ACHN (cell line): ENCODE measurements around the gene TCEAL4.
"Not testable (repeated sequence)": the region's sequence is repeated elsewhere in the genome, so short reads cannot be mapped to it uniquely, and the experiment has no call there.

ENCODE experiments used
- DNase-seq: peaks from one replicate; pipeline ENCODE4 v3.0.0-alpha.2; 2015
- in situ Hi-C: cut with HindIII; loops from 2 replicates; pipeline ENCODE4 v1.10.0; 2017; ENCODE audit warnings: low sequenced_read_pairs, low pct_ligation_motif_present, low pct_unique_long_range_greater_than_20kb

The TCEAL4 gene

DNA sequence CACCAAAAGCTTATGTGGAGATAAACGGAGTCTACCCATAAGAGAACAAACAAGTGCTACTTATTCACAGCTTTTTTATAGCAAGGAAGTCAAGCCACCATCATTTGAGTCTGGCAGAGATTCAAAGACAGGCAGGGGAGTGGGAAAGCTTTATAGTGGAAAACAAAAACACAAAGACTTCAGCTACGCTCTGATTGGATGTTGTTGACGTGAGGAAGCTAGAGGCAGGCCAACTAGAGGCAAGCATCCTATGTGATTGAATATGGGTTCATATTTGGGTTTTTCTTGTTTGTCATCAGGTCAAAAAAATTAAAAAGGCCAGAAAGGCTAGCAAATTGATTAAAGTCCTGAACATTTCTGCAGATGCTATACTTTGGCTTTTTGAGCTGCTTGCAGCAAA lies 719 bp upstream of the TCEAL4 start:
- DNase-seq: peak; percentile 1

DNA sequence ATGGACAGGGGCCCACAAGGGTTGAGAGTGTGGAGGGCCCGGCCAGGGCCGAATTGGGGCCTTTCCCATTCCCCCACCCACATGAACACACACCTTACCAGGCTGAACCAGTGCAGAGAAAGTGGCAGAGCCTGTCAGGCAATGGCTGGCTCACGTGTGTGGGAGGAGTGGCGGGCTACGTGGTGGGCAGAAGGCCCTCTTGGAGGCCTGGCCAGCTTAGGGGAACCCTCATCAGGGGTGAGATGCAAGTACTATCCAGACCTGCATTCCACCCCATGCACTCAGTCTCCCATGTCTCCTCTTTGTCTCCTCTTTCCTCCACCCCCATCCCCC lies 965 bp downstream of the TCEAL4 start:
- no peak for DNase-seq
- in situ Hi-C loops: no loop called here

More for the DNA sequence above, 719 bp upstream of the TCEAL4 start:
- in situ Hi-C loops: no loop called here

DNA sequence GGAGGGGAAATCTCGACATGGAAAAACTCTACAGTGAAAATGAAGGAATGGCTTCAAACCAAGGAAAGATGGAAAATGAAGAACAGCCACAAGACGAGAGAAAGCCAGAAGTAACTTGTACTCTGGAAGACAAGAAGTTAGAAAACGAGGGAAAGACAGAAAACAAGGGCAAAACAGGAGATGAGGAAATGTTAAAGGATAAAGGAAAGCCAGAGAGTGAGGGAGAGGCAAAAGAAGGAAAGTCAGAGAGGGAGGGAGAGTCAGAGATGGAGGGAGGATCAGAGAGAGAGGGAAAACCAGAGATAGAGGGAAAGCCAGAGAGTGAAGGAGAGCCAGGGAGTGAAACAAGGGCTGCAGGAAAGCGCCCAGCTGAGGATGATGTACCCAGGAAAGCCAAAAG lies 1.3 kb downstream of the TCEAL4 start:
- in situ Hi-C loops: no loop called here
- no peak for DNase-seq

DNA sequence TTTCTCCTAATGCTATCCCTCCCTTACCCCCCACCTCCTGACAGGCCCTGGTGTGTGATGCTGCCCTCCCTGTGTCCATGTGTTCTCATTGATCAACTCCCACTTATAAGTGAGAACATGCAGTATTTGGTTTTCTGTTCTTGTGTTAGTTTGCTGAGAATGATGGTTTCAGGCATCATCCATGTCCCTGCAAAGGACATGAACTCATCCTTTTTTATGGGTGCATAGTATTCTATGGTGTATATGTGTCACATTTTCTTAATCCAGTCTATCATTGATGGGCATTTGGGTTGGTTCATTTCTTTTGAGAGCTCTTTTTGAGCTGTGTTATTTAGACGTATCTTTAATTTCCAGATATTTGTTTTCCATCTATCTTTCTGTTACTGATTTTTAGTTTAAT lies 7.0 kb downstream of the TCEAL4 start:
- DNase-seq, in situ Hi-C loops: not testable (repeated sequence)

DNA sequence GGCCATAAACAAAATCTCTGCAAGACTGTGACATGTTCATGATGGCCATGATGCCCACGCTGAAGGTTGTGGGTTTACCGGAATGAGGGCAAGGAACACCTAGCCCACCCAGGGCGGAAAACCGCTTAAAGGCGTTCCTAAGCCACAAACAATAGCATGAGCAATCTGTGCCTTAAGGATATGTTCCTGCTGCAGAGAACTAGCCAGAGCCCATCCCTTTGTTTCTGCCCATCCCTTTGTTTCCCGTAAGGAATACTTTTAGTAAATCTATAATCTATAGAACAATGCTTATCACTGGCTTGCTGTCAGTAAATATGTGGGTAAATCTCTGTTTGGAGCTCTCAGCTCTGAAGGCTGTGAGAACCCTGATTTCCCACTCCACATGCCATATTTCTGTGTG lies 9.9 kb downstream of the TCEAL4 start:
- in situ Hi-C loops, DNase-seq: not testable (repeated sequence)

DNA sequence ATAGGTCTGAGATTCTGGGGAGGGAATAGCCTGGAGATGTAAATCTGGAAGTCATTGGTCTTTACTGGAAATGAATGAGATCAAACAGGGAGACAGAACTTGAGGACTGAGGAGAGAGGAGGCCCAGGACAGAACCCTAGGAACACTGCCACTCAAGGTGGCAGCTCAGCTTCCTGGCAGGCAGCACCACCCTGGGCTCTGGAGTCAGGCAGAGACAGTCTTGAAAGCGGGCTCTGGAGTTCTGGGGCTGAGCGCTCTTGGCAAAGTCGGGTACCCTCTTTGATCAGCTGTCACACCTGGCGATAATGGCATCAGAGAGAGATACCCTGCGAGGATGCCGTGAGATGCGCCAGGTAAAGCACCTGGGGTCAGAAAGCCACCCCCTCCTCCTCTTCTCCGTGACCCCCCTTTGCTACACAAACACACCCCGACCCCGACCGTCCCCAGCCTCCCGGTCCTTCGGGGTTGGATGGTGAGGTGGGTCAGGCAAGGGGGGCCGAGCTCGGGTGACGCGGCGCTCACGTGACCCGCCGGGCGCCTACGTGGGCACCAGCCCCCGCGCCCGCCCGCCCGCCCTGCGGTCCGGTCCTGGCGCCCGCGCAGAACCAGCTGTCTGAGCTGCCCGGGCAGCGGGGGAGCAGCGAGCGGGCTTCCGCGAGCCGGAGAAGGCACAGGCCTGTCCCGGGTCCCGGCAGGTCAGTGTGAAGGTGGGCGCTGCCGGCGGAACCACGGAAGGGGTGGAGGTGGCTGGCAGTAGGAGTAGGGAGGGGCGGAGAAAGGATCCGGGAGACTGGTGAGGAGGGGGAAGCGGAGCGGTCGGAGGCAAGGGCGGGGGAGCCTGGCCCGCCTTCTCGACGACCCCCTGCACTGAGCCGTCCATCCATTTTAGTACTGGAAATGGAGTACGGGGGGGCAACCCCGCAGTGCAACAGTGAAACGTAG lies 22.3 kb downstream of the TCEAL4 start, which contains the start of gene TCEAL3:
TSS of gene TCEAL3 (plus strand) at position 600 of the 942 bp plus-strand sequence. CDS start 1,102 bp downstream, outside the sequence.
- DNase-seq: peak; percentile 31
- in situ Hi-C loops: no loop called here

DNA sequence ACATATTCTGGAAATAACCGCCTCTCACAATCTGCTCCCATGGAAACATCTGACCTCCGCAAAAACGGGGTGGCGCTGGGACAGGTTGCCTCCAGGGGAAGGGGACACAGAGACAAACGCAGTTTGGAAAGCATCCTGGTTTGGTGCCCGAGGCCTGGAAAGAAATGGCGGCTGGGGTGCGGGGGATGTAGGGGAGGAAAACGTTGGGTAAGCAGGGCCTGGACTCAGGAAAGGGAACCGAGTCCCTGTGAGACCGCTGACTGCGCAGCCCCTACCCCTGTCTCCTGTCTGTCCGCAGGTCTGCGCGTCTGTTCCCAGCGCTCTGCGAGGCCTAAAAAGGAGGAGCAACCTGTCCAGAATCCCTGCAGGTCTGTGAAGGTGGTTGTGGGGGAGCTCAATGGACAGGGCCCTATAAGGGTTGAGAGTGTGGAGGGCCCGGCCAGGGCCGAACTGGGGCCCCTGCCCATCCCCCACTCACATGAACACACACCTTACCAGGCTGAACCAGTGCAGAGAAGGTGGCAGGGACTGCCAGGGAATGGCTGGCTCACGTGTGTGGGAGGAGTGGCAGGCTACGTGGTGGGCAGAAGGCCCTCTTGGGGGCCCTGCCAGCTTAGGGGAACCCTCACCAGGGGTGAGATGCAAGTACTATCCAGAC lies 23.1 kb downstream of the TCEAL4 start:
- in situ Hi-C loops: no loop called here
- DNase-seq: no peak

DNA sequence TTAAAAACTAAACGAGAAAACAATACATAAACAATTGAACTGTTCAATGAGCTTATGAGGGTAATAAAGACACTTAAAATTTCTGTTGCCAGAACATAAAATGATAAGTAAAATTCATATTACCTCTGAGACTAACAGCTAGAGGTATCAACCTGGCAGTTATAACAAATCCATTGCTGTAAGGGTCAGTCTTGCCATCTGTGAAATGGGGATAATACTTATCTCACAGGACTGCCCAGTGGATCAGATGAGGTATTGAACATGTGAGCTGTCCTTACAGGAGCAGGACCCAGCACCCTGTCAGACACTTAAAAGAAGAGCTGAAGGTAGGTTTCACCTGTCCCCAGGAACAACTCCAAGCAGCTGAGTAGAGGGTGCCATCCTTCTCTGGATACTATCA lies 25.0 kb downstream of the TCEAL4 start:
- DNase-seq: no peak
- in situ Hi-C loops: no loop called here

DNA sequence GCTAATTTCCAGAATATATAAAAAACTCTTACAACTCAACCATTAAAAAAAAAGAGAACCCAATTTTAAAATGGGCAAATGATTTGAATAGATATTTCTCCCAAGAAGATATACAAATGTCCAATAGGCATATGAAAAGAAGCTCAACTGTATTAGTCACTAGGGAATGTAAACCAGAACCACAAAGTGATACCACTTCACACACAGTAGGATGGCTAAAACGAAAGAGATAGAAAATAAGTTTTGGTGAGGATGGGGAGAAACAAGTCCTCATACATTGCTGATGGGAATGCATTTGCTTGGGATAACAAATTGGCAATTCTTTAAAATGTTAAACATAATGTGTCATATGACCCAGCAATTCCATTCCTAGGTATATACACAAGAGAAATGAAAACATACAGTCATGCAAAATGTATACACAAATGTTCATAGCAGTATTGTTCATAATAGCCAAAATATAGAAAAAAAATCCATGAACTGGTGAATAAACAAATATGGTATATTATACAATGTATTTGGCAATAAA lies 28.1 kb downstream of the TCEAL4 start:
- in situ Hi-C loops: no loop called here
- no peak for DNase-seq

DNA sequence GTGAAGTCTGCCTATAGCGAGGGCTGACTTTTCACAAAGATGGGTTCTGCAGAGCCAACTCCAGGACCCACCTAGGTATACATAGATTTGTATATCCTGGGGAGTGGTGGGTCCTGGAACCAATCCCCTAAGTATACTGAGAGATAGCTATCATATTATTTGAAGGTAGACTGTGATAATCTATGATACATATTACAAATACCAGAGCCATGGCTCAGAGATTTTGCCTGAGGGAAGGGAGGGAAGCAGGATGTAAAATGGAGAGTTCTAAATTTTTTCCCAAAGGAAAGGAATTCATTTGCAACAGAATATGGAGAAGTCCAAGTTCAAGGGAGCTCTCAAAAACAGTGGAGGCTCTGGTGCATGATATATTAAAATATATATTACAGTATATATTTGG lies 29.7 kb downstream of the TCEAL4 start:
- in situ Hi-C loops: no loop called here
- DNase-seq: no peak

DNA sequence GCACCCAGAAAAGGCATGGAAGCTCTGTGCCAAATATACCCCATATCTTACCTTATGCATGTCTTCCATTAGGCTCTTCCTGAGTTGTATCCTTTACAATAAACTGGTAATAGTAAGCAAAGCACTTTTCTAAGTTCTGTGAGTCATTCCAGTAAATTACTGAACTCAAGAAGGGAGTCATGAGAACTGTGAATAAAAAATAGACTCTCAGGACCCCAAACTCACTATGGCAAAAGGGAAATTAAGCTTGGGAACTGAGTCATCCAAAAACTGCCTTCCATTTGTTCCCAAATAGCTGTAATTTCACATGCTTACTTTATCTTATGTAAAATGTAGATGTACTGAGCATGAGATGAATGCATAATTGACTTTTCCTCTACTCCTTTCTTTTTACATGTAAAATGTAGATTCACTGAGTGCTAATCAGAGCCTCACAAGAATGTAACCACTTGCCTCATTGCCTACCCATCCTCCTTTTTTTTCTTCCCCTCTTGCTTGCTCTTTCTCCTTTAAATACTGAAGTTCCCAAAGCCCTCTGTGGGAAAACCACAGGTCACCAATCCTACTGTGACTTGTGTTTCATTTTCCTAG lies 30.6 kb downstream of the TCEAL4 start:
- DNase-seq: no peak
- in situ Hi-C loops: no loop called here

DNA sequence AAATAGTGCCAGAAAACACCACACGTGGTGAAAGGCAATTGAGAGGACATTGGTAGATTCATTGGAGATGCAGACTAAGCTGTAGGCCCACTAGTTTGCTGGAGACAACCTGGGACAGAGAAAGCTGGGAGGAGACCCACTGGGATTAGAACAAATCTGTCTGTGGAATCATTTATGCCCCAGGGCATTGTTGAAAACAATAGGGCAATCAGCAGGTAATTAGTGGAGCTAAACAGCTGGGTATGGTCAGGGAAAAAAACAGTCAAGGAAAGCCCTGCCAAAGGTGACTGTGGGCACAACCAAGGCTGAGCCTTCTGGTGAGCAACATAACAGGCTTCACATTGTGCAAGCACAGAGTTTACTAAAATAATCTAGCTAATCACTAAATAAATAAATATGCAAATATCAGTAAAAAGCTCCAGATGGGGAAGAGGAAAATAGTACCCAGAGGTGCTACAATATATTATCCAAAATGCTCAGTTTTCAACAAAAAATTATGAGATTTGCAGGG lies 31.4 kb downstream of the TCEAL4 start:
- DNase-seq: no peak
- in situ Hi-C loops: no loop called here

DNA sequence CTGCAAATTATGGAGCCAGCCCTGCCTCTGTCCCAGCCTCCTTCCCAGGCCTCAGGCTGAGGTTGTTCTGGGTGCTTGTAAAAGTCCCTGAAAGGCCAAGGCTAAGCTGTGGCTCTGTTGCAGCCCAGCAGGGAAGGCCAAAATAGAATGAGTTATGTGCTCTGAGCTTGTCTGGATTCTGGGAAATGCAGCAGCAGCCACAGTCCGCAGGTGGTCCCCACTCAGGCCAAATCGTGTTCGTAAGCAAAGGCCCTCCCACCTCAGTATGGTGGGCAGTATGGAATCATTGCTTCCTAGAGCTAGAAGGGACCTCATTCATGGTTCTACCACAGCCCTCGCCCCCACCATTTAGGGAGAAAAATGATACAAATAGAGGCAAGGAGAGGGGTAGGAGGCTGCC lies 38.8 kb downstream of the TCEAL4 start:
- in situ Hi-C loops: no loop called here

DNA sequence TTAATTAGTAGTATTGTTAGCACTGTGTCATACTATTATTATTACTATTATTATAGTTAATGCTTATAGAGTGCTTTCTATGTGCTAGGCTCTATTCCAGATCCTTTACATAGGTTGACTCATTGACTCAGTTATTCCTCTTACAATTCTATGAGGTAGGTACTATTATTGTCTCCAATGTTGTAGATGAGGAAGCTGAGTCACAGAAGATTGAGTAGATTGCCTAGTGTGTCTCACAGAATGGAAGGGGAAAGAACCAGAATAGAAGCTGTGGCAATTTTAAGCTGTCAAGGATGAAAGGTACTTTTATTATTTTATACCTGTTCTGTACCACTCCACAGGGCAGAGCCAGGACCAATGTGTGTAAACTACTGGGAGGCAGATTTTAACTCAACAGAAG lies 41.5 kb downstream of the TCEAL4 start:
- no peak for DNase-seq
- in situ Hi-C loops: no loop called here

More for the DNA sequence above, 38.8 kb downstream of the TCEAL4 start:
- DNase-seq: no peak

DNA sequence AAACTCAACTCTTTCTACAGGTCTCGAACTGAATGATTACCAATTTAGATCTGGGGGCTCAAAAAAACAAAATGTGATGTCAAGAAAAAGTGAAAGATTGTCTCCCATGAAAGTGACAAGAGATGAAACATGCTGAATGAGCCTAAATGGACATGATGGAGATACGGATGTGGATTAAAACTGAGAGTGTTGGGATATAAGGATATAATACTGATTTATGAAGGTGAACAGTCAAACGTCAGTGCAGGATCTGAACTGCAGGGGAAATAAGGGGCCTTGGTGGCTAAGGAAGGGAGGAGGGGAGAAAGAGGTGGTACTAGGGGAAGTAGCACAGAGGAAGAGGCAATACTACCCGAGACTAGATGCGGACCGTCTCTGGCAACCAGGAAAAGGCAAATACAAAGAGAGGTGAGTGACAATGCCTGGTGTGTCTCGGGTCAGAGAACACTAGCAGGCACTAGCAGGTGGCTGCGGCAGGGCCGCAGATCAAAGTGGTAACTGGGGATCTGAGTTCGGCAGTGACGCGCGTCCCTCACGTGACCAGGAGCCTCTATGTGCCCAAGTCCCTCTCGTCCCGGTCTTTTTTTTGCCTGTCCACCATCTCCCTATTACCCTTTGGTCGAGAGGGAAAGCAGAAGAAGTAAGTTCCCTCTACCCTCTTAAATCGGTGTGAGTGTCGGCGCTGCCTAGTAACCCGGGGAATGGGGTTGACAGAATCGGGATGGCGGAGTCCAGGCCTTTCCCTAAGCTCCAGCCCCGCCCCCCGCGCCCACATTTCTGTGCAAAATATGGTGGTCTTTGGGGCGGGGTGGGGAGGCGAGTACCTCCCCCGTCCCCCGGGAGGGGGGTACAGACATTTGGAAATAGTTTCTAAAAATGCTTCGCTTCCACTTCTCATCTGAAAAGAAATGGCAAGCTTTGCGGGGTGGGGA lies 43.3 kb downstream of the TCEAL4 start, which contains the start of gene TCEAL1:
TSS of gene TCEAL1 (plus strand) at position 590 of the 932 bp plus-strand sequence. CDS start 942 bp downstream, outside the sequence.
- in situ Hi-C loops: no loop called here
- DNase-seq: peak; percentile 9

DNA sequence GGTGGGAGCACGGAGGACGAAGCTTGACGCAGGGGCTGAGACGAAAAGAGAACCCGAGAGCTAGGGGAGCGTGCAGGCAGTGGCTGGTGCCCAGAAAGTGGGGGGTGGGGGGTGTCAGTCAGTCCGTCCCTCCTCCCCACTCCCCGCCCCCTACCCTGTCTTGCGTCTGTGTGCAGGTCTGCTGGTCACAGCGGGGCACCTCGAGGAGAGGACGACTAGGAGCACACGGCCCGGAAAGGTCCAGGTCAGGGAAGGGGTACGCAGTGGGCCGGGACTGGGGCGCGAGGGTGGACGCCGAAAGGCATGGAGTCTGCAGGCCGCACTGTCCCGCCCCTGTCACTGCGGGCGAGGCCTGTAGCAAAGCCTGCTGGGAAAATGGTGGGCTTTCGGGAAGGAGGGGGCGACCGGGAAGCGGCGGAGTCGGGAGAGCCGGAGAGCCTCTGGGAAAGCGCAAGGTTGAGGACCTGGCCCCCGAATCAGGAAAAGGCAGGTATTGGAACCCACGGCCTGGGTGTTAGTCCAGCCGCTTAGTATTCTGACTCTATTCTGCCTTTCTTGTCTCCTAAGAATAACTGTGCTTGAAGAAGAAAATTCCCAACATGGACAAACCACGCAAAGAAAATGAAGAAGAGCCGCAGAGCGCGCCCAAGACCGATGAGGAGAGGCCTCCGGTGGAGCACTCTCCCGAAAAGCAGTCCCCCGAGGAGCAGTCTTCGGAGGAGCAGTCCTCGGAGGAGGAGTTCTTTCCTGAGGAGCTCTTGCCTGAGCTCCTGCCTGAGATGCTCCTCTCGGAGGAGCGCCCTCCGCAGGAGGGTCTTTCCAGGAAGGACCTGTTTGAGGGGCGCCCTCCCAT lies 44.2 kb downstream of the TCEAL4 start:
- DNase-seq: peak; percentile 65

DNA sequence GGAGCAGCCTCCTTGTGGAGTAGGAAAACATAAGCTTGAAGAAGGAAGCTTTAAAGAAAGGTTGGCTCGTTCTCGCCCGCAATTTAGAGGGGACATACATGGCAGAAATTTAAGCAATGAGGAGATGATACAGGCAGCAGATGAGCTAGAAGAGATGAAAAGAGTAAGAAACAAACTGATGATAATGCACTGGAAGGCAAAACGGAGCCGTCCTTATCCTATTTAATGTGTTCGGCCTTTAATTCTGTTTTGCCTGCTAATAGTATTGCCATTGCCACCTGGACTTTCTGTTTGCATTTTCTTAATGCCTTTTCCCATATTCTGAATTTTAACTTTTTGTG lies 44.8 kb downstream of the TCEAL4 start:
- DNase-seq: no peak
- in situ Hi-C loops: no loop called here

More for the DNA sequence above, 44.2 kb downstream of the TCEAL4 start:
- in situ Hi-C loops: no loop called here
